GM21390 (cell line): ENCODE data around the gene FILIP1L.

ENCODE experiments used
- ATAC-seq: cut with Tn5 transposase; IDR thresholded peaks from one replicate; pipeline ENCODE4 v1.9.1; 2021; ENCODE audit not compliant: unreplicated experiment

Gene FILIP1L

GRCh38 chr3:99817437-99818240, 296.7 kb downstream of the FILIP1L start, which contains the start of gene CMSS1:
Gene CMSS1, plus strand, starts transcription at chr3:99817862.
- peak; percentile 97 for ATAC-seq

DNA sequence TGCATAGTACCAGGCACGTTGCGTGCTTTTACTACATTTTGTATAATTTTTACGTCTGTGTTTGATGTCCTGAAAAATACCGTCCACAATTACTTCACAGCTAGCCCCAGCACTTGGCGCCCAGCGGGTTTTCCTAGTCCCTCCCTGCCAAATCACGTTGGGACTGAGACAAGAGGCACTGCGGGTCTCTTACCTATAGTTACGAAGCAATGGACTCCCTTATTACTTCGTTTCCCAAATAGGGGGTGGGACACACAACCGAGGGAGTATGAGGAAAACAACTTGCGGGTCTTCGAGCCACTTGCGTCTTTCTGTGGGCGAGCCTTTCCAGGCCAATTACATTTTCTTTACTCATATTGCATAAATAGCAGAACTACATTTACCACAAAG, 297.3 kb downstream of the FILIP1L start:
- no peak for ATAC-seq

DNA sequence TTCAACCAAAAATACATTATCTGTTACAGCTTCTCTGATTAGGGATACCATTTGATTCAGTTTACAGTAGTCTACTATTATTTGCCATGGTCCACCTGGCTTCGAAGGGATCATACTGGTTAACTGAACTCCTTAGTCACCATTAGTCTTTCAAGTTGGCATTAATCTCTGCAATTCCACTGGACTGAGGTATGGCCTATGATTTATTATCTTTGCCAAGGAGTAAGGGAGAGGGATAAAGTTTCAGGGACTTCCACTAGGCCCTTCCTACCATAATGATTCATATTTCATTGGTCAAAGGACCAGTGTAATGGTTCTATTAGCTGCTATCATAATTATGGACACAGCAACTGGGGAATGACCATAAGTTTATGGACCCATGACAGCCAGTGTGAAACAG, 303.9 kb downstream of the FILIP1L start:
- no peak for ATAC-seq

DNA sequence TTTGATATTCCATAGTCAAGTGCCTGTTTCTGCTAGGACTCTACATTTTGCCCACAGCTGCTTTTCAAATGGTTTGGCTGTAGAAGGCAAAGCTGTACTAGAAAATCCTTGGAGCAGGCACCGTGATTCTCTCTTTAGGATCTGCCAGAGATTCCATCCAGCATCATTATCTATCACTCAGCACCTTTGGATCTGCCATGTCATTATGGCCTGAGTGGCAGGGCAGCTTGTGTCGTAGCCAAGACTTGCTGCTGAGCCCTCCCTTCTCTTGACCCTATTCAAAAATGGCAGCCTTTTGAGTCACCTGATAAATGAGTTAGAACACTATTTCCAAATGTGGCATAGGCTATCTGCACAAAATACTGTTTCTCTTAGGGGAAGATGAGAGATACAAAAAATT, 304.7 kb downstream of the FILIP1L start:
- ATAC-seq = no peak

GRCh38 chr3:99808163-99808794, 306.0 kb downstream of the FILIP1L start:
- ATAC-seq = peak; percentile 65

DNA sequence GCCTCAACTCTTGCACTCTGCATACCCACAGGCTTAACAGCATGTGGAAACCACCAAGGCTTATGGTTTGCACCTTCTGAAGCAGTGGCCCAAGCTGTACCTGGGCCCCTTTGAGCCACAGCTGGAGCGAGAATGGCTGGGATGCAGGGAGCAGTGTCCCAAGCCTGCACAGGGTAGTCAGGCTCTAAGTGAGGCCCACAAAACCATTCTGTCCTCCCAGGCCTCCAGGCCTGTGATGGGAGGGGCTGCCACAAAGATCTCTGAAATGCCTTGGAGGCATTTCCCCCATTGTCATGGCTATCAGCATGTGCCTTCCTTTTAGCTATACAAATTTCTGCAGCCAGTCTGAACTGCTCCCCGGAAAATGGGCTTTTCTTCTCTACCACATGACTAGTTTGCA, 309.1 kb downstream of the FILIP1L start:
- no peak for ATAC-seq

GRCh38 chr3:99803297-99803696, 311.0 kb downstream of the FILIP1L start:
- no peak for ATAC-seq

DNA sequence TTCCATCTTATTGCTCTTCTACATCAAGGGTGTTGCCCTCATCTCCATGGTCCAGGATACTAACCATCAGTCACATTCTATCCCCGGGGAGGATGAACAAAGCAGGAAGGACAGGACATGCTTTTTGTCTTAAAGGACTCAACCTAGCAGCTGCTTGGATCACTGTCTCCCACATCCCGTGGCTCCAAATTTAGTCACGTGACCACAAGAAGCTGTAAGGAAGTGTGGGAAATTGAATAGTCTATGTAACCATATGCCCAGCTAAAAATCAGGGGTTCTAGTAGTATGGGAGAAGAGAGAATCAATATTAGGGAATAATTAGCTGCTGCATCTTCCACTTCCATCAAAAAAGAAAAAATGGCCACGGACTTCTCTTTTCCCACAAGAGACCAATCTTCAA, 314.9 kb downstream of the FILIP1L start:
- no peak for ATAC-seq

- ATAC-seq = no peak
Measured at GRCh38 chr3:99795573-99795972, 318.7 kb downstream of the FILIP1L start.

DNA sequence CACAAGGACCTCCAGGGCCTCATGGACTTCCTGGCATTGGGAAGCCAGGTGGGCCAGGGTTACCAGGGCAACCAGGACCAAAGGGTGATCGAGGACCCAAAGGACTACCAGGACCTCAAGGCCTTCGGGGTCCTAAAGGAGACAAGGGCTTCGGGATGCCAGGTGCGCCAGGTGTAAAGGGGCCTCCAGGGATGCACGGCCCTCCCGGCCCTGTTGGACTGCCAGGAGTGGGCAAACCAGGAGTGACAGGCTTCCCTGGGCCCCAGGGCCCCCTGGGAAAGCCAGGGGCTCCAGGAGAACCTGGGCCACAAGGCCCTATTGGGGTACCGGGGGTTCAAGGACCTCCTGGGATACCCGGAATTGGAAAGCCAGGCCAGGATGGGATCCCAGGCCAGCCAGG, 319.8 kb downstream of the FILIP1L start:
- no peak for ATAC-seq

GRCh38 chr3:99789011-99789721, 325.1 kb downstream of the FILIP1L start:
- ATAC-seq = peak; percentile 84
